Activated naive CD8-positive, alpha-beta T cell treated with anti-CD3 and anti-CD28 coated beads, Interleukin-2, amount 10 ng/mL, durations not matched to agents 7 days and 5 days (primary cell): ENCODE data around the gene MAN1B1. TPM values are rescaled to one million over a fixed set of nuclear protein-coding genes. Genes with fewer than 3 reads are reported as not detected.

Source experiments
- ATAC-seq: fragments of 150-1000 bp; cut with Tn5 transposase; one replicate; pipeline ENCODE4 v1.10.0; 2021; ENCODE audit warnings: low read depth, moderate library complexity
- POLR2A ChIA-PET: fragments of 350-600 bp; sonication (Branson Sonifier 250); formaldehyde crosslinking; loops from one replicate; lab custom pipeline; 2021; ENCODE audit warnings: antibody characterized with exemption; lab: Charles Lee
- DNase-seq: peaks from one replicate; pipeline ENCODE4 v3.0.0; 2021
- H3K27ac Mint-ChIP-seq: one replicate; pipeline ENCODE4 v1.8.0; 2022; ENCODE audit warnings: mild to moderate bottlenecking, mixed read lengths
- H3K27me3 Mint-ChIP-seq: one replicate; pipeline ENCODE4 v1.8.0; 2022; ENCODE audit warnings: mild to moderate bottlenecking, moderate library complexity, mixed read lengths
- H3K36me3 Mint-ChIP-seq: one replicate; pipeline ENCODE4 v1.8.0; 2021; ENCODE audit warnings: mild to moderate bottlenecking, mixed read lengths
- H3K4me1 Mint-ChIP-seq: one replicate; pipeline ENCODE4 v1.8.0; 2021; ENCODE audit warnings: mixed read lengths
- H3K4me3 Mint-ChIP-seq: one replicate; pipeline ENCODE4 v1.8.0; 2022; ENCODE audit warnings: mild to moderate bottlenecking, moderate library complexity, mixed read lengths
- H3K9me3 Mint-ChIP-seq: one replicate; pipeline ENCODE4 v1.8.0; 2021; ENCODE audit warnings: mixed read lengths
- total RNA-seq, 2 experiments: library from RNA; stranded (reverse); gene quantifications; one replicate each; pipeline ENCODE4 v1.2.3, GENCODE V29; 2021

Gene MAN1B1
- total RNA-seq, 2 experiments from 2014 or later: 63.2 to 63.9 TPM

GRCh38 chr9:137077010-137077747 is 9.6 kb upstream of the MAN1B1 start, which contains the start of gene UAP1L1:
TSS of gene UAP1L1 (plus strand) at chr9:137077517. CDS start at chr9:137077533, 16 bp downstream.
- ATAC-seq (peak; percentile 70), DNase-seq (peak; percentile 81)
- no peaks in the 10 kb centered on the region for H3K27me3 Mint-ChIP-seq
- no peaks in the 10 kb centered on the region for H3K9me3 Mint-ChIP-seq
- peak within 1 kb of the TSS; percentile 86 for H3K27ac Mint-ChIP-seq
- peaks cover 5% of the 10 kb centered on the region for H3K4me1 Mint-ChIP-seq
- H3K4me3 Mint-ChIP-seq: peak within 1 kb of the TSS; percentile 79
- POLR2A ChIA-PET: interaction anchor here (0.6 to 3.5 kb wide), 9 partner anchors 9 to 270 kb away, joined by 3 to 31 read pairs (median 4); partner anchors contain the start of genes MAN1B1, PAXX, RABL6 and RNF208
- H3K36me3 Mint-ChIP-seq: peaks cover 11% of the 10 kb centered on the region

GRCh38 chr9:137077758-137078693 is 8.8 kb upstream of the MAN1B1 start:
- peak overlapping the region; percentile 86 for H3K27ac Mint-ChIP-seq

DNA sequence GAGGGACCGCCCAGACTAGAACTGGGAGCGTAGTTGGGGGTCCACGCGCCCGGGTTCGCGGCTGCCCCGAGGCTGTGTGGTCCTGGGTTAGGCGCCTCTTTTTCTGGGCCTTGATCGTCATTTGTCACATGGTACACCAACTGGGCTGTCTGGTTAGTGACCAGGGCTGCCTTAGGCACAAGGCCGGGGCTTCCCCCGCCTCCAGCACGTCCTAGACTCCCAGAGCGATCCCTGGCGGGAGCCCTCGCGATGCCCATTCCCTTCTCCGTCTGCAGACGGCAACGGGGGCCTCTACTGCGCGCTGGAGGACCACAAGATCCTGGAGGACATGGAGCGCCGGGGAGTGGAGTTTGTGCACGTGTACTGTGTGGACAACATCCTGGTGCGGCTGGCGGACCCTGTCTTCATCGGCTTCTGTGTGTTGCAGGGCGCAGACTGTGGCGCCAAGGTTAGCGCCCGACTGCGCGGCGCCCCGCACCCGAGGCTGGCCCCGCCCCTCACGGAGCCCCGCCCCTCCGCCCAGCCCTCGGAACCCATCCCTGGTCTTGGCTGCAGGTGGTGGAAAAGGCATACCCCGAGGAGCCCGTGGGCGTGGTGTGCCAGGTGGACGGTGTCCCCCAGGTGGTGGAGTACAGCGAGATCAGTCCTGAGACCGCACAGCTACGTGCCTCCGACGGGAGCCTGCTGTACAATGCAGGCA is 7.9 kb upstream of the MAN1B1 start:
- Mint-ChIP-seq H3K4me1 (peaks cover 4% of the 10 kb centered on the region), H3K9me3 (no peaks in the 10 kb centered on the region), H3K36me3 (peaks cover 11% of the 10 kb centered on the region), H3K27ac (no peak overlapping the region), H3K27me3 (no peaks in the 10 kb centered on the region), H3K4me3 (peak overlapping the region; percentile 79)
- DNase-seq (no peak), ATAC-seq (no peak)
- POLR2A ChIA-PET: interaction anchor here (1.1 to 2.1 kb wide), 3 partner anchors 9 to 17 kb away, joined by 3 to 6 read pairs (median 5); partner anchors contain the start of gene SAPCD2

More at GRCh38 chr9:137077758-137078693, 8.8 kb upstream of the MAN1B1 start:
- DNase-seq: peak; percentile 77
- H3K27me3 Mint-ChIP-seq: no peaks in the 10 kb centered on the region
- H3K4me3 Mint-ChIP-seq: peak overlapping the region; percentile 79
- peaks cover 11% of the 10 kb centered on the region for H3K36me3 Mint-ChIP-seq
- peaks cover 4% of the 10 kb centered on the region for H3K4me1 Mint-ChIP-seq
- ATAC-seq: peak; percentile 72
- no peaks in the 10 kb centered on the region for H3K9me3 Mint-ChIP-seq
- POLR2A ChIA-PET: interaction anchor here (1.0 to 3.5 kb wide), 7 partner anchors 8 to 163 kb away, joined by 3 to 31 read pairs (median 5); partner anchors contain the start of genes MAN1B1, RNF208, SAPCD2 and TUBB4B

DNA sequence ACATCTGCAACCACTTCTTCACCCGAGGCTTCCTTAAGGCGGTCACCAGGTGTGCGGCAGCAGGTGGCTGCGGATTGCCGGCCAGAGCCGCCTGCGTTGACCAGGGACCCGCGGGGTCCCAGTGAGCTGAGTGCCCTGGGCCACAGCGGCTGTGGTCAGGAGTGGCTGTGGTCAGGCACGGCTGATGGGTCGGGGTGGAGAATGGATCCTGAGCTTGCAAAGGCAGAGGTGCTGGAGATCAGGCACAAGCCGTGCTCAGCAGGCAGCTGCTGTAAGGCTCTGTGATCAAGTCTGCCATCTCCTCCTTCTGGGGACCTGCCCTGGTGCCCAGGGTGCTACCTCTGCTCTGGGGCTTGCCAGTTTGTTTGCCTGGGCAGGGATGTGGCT is 7.4 kb upstream of the MAN1B1 start:
- H3K27ac Mint-ChIP-seq: no peak overlapping the region
- DNase-seq (no peak), ATAC-seq (no peak)
- peaks cover 11% of the 10 kb centered on the region for H3K36me3 Mint-ChIP-seq
- peaks cover 4% of the 10 kb centered on the region for H3K4me1 Mint-ChIP-seq
- POLR2A ChIA-PET: interaction anchor here (1.2 to 2.1 kb wide), 2 partner anchors 10 to 17 kb away, joined by 3 to 6 read pairs; partner anchors contain the start of gene SAPCD2
- H3K9me3 Mint-ChIP-seq: no peaks in the 10 kb centered on the region
- H3K27me3 Mint-ChIP-seq: no peaks in the 10 kb centered on the region
- peak overlapping the region; percentile 54 for H3K4me3 Mint-ChIP-seq

DNA sequence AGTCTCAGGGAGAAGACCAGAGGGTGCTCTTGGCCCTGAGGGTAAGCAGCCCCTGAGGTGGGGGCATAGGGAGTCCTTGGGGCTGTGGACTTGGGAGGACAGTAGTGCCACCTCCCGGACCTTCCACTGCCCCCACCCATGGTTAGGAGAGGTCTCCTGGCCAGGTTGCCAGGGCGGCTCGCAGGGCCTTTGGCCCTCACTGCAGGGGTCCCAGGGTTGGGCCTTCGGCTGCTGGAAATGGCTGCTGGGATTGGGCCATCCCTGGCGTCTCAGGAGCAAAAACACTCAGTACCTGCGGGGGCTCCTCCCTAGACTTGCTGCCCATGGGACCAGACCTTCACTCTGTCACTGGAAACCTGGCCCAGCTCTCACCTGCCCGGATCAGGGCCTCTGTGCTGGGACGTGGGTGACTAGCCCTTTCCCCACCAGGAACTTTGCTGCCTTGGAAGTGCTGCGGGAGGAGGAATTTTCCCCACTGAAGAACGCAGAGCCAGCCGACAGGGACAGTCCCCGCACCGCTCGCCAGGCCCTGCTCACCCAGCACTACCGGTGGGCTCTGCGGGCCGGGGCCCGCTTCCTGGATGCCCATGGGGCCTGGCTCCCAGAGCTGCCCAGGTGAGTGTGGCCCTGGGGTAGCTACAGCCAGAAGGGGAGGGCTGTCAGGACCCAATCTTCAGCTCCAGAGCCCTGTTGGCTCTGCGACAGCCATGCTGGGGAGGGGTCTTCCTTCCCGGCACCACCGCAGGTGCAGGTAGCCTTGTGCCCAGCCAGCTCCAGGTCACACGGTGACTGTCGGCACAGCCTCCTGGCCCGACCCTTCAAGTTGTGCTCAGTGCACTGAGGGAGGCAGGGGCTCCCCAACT is 6.3 kb upstream of the MAN1B1 start:
- H3K27ac Mint-ChIP-seq: no peak overlapping the region
- no peaks in the 10 kb centered on the region for H3K27me3 Mint-ChIP-seq
- peaks cover 7% of the 10 kb centered on the region for H3K4me1 Mint-ChIP-seq
- no peaks in the 10 kb centered on the region for H3K9me3 Mint-ChIP-seq
- POLR2A ChIA-PET: interaction anchor here (1.5 to 2.1 kb wide), 2 partner anchors 11 to 161 kb away, joined by 3 to 6 read pairs; partner anchors contain the start of genes SAPCD2 and TUBB4B
- H3K36me3 Mint-ChIP-seq: peaks cover 11% of the 10 kb centered on the region
- ATAC-seq: no peak
- H3K4me3 Mint-ChIP-seq: no peak overlapping the region
- no peak for DNase-seq

DNA sequence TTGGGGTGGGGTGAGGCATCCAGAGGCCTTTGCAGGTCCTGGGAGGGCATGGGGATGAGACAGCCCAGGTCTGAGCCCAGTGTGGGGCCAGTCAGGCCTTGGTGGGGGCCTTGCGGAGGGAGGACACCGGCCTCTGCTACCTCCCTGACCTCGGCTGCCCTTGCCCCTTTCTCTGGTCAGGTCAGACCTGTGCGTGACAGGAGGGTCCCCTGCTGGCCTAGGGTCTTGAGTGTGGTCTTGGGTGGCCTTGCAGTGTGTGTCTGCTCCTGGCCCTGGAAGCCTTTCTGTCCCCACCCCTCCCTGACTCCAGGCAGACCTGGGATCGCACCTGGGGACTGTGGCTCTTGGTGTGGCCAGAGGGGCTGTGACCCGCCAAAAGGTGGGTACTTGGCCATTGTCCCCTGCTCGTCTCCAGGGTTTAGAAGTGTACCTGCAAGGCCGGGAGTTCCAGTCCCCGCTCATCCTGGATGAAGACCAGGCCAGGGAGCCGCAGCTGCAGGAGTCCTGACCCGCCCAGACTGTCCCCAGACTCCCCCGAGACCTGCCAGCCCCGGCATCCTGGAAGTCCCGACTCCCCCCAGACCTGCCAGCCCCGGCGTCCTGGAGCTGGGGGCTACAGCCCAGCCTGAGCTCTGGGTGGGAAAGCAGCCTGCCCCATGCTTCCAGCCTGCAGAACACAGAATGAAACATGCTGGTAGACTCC is 4.4 kb upstream of the MAN1B1 start:
- ATAC-seq (no peak), DNase-seq (no peak)
- no peak overlapping the region for H3K27ac Mint-ChIP-seq
- no peak overlapping the region for H3K4me3 Mint-ChIP-seq
- H3K4me1 Mint-ChIP-seq: peaks cover 11% of the 10 kb centered on the region
- H3K9me3 Mint-ChIP-seq: no peaks in the 10 kb centered on the region
- H3K36me3 Mint-ChIP-seq: peaks cover 11% of the 10 kb centered on the region
- POLR2A ChIA-PET: no interaction called here
- H3K27me3 Mint-ChIP-seq: no peaks in the 10 kb centered on the region

DNA sequence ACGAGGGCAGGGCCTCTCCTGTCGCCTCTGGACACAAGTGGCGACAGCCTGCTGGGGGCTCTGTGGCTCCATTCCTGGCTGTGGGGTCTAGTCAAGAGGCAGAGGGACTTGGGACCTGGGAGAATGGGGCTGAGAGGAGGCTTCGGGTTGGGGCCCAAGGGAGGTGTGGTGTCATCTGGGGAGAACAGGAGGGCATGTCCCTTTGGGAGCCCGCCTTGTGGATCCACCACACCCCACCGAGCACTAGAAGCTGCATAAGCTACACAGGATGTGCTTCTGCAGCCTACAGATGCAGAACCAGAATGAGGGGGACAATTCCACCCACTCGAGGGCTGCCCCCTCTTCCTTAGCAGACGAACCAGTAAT is 3.9 kb upstream of the MAN1B1 start:
- H3K9me3 Mint-ChIP-seq: no peaks in the 10 kb centered on the region
- ATAC-seq: no peak
- H3K4me1 Mint-ChIP-seq: peaks cover 16% of the 10 kb centered on the region
- H3K27ac Mint-ChIP-seq: no peak overlapping the region
- POLR2A ChIA-PET: no interaction called here
- H3K27me3 Mint-ChIP-seq: no peaks in the 10 kb centered on the region
- peaks cover 11% of the 10 kb centered on the region for H3K36me3 Mint-ChIP-seq
- DNase-seq: no peak
- H3K4me3 Mint-ChIP-seq: no peak overlapping the region

DNA sequence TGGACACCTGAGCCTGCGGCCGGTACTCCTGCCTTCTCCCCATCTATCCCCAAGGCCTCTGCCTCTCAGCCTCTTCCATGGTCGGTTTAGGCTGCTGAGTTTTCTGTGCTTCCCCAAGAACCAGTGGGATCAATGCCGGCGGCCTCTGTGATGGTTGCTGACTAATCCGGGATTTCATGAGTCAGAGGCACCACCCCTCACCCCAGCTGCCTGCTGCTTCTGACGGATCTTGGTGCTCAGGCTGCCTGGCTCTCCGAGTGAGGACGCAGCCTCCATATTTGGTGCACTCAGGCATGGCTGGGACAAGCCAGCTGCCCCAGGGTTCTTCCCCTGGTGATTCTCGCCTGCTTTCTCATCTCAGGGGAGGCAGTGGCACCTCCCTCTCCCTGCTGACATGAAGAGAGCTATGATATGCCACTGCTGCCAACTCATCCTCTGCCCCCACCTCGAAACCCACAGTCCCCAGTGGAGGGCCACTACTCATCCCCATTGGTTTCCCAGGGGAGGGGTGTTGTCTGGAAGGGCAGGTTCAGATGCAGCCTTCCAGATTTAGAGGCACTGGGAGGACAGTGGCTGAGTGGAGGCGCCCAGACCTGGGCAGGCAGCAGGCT is 3.3 kb upstream of the MAN1B1 start:
- POLR2A ChIA-PET: interaction anchor here (5.4 kb wide), 1 partner anchor 14 kb away, joined by 75 read pairs; the partner anchor contains the start of gene SAPCD2
- H3K4me1 Mint-ChIP-seq: peaks cover 18% of the 10 kb centered on the region
- DNase-seq: no peak

GRCh38 chr9:137084526-137084925 is 2.3 kb upstream of the MAN1B1 start:
- ATAC-seq: no peak
- peaks cover 21% of the 10 kb centered on the region for H3K4me1 Mint-ChIP-seq
- POLR2A ChIA-PET: interaction anchor here (0.7 to 5.4 kb wide), 3 partner anchors 15 to 544 kb away, joined by 3 to 75 read pairs (median 3); partner anchors contain the start of gene SAPCD2
- no peak for DNase-seq
- no peaks in the 10 kb centered on the region for H3K9me3 Mint-ChIP-seq
- H3K27ac Mint-ChIP-seq: no peak overlapping the region
- no peak overlapping the region for H3K4me3 Mint-ChIP-seq
- no peaks in the 10 kb centered on the region for H3K27me3 Mint-ChIP-seq
- peaks cover 14% of the 10 kb centered on the region for H3K36me3 Mint-ChIP-seq

More for the DNA sequence above, 3.3 kb upstream of the MAN1B1 start:
- Mint-ChIP-seq H3K27me3 (no peaks in the 10 kb centered on the region), H3K9me3 (no peaks in the 10 kb centered on the region), H3K4me3 (no peak overlapping the region), H3K36me3 (peaks cover 9% of the 10 kb centered on the region), H3K27ac (peak overlapping the region; percentile 28)
- ATAC-seq: no peak

GRCh38 chr9:137085920-137086530 is 760 bp upstream of the MAN1B1 start:
- peaks cover 22% of the 10 kb centered on the region for H3K4me1 Mint-ChIP-seq
- H3K36me3 Mint-ChIP-seq: peaks cover 12% of the 10 kb centered on the region
- POLR2A ChIA-PET: interaction anchor here (0.9 to 5.4 kb wide), 20 partner anchors 9 to 285 kb away, joined by 3 to 75 read pairs (median 6); partner anchors contain the start of genes ABCA2, CLIC3, CYSRT1 and DPP7
- DNase-seq: peak; percentile 65
- ATAC-seq: peak; percentile 3
- H3K27ac Mint-ChIP-seq: peak overlapping the region; percentile 93
- no peaks in the 10 kb centered on the region for H3K9me3 Mint-ChIP-seq
- peak overlapping the region; percentile 92 for H3K4me3 Mint-ChIP-seq
- H3K27me3 Mint-ChIP-seq: no peaks in the 10 kb centered on the region
